ENCODE measurements around the gene SPOP. TPM values are rescaled to one million over a fixed set of nuclear protein-coding genes. Genes with fewer than 3 reads are reported as not detected.
A peak's percentile ranks its signal among the peaks of the same experiment; 100 is the strongest.

Gene SPOP
- total and polyA plus RNA-seq, 8 donors = 14.2 to 42.3 (median 30.8) TPM

GRCh38 chr17:49588726-49589576, 88.9 kb downstream of the SPOP start:
- DNase-seq (no peak), FAIRE-seq (no peak), ATAC-seq (peak in 1 of 4 donors; percentile 15)
- Histone ChIP-seq H3K27ac (no peak overlapping the region), H3K36me3 (no peaks in the 10 kb centered on the region), H3K27me3 (no peaks in the 10 kb centered on the region), H3K4me1 (no peaks in the 10 kb centered on the region), H3K4me3 (no peak overlapping the region), H3K9me3 (no peaks in the 10 kb centered on the region)
- TF ChIP-seq CTCF (IDR thresholded peaks at IDR 0.05) = no peak
- WGBS, 2 donors = 74 to 82% methylated on average over 8 of the region's 8 CpGs
- intact Hi-C loops (cut with DNase I) = no loop called here

GRCh38 chr17:49588312-49588711, 89.6 kb downstream of the SPOP start:
- Histone ChIP-seq H3K4me3 (no peak overlapping the region), H3K27me3 (no peaks in the 10 kb centered on the region), H3K9me3 (no peaks in the 10 kb centered on the region), H3K4me1 (no peaks in the 10 kb centered on the region), H3K27ac (no peak overlapping the region), H3K36me3 (no peaks in the 10 kb centered on the region)
- no peak for ATAC-seq
- no peak for FAIRE-seq
- 89% methylated on average over 8 of the region's 8 CpGs for WGBS, 2 donors
- no peak for DNase-seq
- no peak for TF ChIP-seq CTCF (IDR thresholded peaks at IDR 0.05)
- intact Hi-C loops (cut with DNase I) = no loop called here

GRCh38 chr17:49587366-49588073, 90.4 kb downstream of the SPOP start:
- TF ChIP-seq CTCF (IDR thresholded peaks at IDR 0.05) = no peak
- no peak for ATAC-seq
- intact Hi-C loops (cut with DNase I) = no loop called here
- Histone ChIP-seq H3K4me3 (no peak overlapping the region), H3K27me3 (no peaks in the 10 kb centered on the region), H3K9me3 (no peaks in the 10 kb centered on the region), H3K27ac (no peak overlapping the region), H3K36me3 (no peaks in the 10 kb centered on the region), H3K4me1 (no peaks in the 10 kb centered on the region)
- DNase-seq = no peak
- WGBS, 2 donors = 85 to 87% methylated on average over 12 of the region's 12 CpGs
- no peak for FAIRE-seq

- no peaks in the 10 kb centered on the region for H3K36me3 ChIP-seq
- no peaks in the 10 kb centered on the region for H3K27me3 ChIP-seq
- no peak for TF ChIP-seq CTCF (IDR thresholded peaks at IDR 0.05)
- H3K4me1 ChIP-seq = no peaks in the 10 kb centered on the region
- intact Hi-C loops (cut with DNase I) = no loop called here
- H3K4me3 ChIP-seq = no peak overlapping the region
- ATAC-seq = peak in 1 of 4 donors; percentile 25
- H3K27ac ChIP-seq = no peak overlapping the region
- no peaks in the 10 kb centered on the region for H3K9me3 ChIP-seq
- DNase-seq = no peak
- 67 to 76% methylated on average over 3 of the region's 3 CpGs for WGBS, 2 donors
- FAIRE-seq = no peak
These were observed 92.4 kb downstream of the SPOP start for GRCh38 chr17:49585422-49586027.
